Ovary (tissue), 3 donors: ENCODE measurements around the gene RAF1.

Source experiments
- EP300 ChIP-seq: sonication (generic); formaldehyde crosslinking; IDR thresholded peaks from one replicate; pipeline ENCODE4 v1.6.1; 2017; ENCODE audit warnings: antibody characterized with exemption
- POLR2A ChIP-seq: fragments of 450-650 bp; IDR thresholded peaks from one replicate; pipeline ENCODE4 v1.6.1; 2017; ENCODE audit warnings: antibody characterized with exemption, mild to moderate bottlenecking, moderate library complexity
- TF ChIP-seq, protein P1 (sequence below), 3 donors: fragments of 450-650 bp in 2 of 3; fragments of 200-600 bp in 1 of 3; IDR thresholded peaks; one replicate each; pipeline versions ENCODE4 v1.5.1 to v1.8.0; 2016 to 2022; ENCODE audit warnings: antibody characterized with exemption in 3 of 3, mild to moderate bottlenecking in 1 of 3
- donor health status: DM: no; HTN: no; CAD: no.

DNA sequence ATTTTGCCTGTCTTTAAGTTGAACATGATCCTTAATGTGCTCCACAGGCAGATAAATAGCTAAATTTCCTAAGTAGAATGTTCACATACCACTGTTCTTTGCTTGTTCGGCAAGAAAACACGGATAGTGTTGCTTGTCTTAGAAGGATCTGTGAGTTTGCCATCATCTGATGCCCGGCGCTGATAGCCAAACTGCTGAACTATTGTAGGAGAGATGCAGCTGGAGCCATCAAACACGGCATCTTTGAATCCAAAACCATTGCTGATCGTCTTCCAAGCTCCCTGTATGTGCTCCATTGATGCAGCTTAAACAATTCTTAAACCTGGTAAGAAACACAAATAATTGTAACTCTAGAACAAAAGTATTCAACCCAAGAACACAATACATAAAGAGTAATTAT, 45.5 kb downstream of the RAF1 start:
- TF ChIP-seq, protein P1, sequence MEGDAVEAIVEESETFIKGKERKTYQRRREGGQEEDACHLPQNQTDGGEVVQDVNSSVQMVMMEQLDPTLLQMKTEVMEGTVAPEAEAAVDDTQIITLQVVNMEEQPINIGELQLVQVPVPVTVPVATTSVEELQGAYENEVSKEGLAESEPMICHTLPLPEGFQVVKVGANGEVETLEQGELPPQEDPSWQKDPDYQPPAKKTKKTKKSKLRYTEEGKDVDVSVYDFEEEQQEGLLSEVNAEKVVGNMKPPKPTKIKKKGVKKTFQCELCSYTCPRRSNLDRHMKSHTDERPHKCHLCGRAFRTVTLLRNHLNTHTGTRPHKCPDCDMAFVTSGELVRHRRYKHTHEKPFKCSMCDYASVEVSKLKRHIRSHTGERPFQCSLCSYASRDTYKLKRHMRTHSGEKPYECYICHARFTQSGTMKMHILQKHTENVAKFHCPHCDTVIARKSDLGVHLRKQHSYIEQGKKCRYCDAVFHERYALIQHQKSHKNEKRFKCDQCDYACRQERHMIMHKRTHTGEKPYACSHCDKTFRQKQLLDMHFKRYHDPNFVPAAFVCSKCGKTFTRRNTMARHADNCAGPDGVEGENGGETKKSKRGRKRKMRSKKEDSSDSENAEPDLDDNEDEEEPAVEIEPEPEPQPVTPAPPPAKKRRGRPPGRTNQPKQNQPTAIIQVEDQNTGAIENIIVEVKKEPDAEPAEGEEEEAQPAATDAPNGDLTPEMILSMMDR (IDR thresholded peaks at IDR 0.05): no peak
- TF ChIP-seq EP300 (no peak), POLR2A (no peak)
